CD14-positive monocyte (primary cell): ENCODE data around the gene SLC25A21. TPM values are rescaled to one million over a fixed set of nuclear protein-coding genes. Genes with fewer than 3 reads are reported as not detected.

Source experiments
- DNase-seq, 3 donors: peaks; one replicate each; pipeline ENCODE4 v3.0.0-alpha.2; 2011 to 2022
- H2AFZ ChIP-seq: 2 replicates; pipeline ENCODE4 v1.6.0; 2012; ENCODE audit warnings: mild to moderate bottlenecking, low read depth, low read length, inconsistent platforms; ENCODE audit not compliant: insufficient read depth, poor library complexity, severe bottlenecking
- H3K27ac ChIP-seq, 2 donors: 1 replicate in 1 of 2; 2 replicates in 1 of 2; pipeline ENCODE4 v1.5.1; 2012 to 2013; ENCODE audit warnings: low read length in 2 of 2, control low read depth in 1 of 2, inconsistent platforms in 1 of 2, low read depth in 1 of 2, mild to moderate bottlenecking in 1 of 2
- H3K27me3 ChIP-seq, 2 donors: one replicate each; pipeline versions ENCODE4 v1.6.0 to v1.6.1; 2011 to 2013; ENCODE audit warnings: low read length in 2 of 2; ENCODE audit not compliant: control insufficient read depth in 2 of 2, insufficient read depth in 2 of 2
- H3K36me3 ChIP-seq, 2 donors: replicated peaks in 1 of 2; 1 replicate in 1 of 2; 2 replicates in 1 of 2; pipeline versions ENCODE4 v1.5.1 to v1.6.1; 2012 to 2013; ENCODE audit warnings: low read length in 2 of 2, control low read depth in 1 of 2, inconsistent platforms in 1 of 2, mild to moderate bottlenecking in 1 of 2; ENCODE audit not compliant: insufficient read depth in 2 of 2, control insufficient read depth in 1 of 2
- H3K4me1 ChIP-seq, 2 donors: 1 replicate in 1 of 2; 2 replicates in 1 of 2; pipeline versions ENCODE4 v1.5.1 to v1.6.1; 2012 to 2013; ENCODE audit warnings: low read length in 2 of 2, control low read depth in 1 of 2, inconsistent platforms in 1 of 2, mild to moderate bottlenecking in 1 of 2, moderate library complexity in 1 of 2; ENCODE audit not compliant: insufficient read depth in 2 of 2, control insufficient read depth in 1 of 2
- H3K4me2 ChIP-seq: replicated peaks from 2 replicates; pipeline ENCODE3; 2012; ENCODE audit warnings: low read length, moderate library complexity, mild to moderate bottlenecking; ENCODE audit not compliant: poor library complexity, severe bottlenecking; ENCODE audit errors: extremely low read depth
- H3K4me3 ChIP-seq, 3 experiments: fragments of 200-600 bp in 1 of 3; sonication (generic) in 1 of 3; replicated peaks in 1 of 3; 1 replicate in 2 of 3; 2 replicates in 1 of 3; pipeline ENCODE4 v1.5.1; 2011 to 2013; ENCODE audit warnings: low read length in 3 of 3, mild to moderate bottlenecking in 3 of 3, control low read depth in 2 of 3, low read depth in 2 of 3, inconsistent platforms in 1 of 3, moderate library complexity in 1 of 3
- H3K79me2 ChIP-seq: 2 replicates; pipeline ENCODE4 v1.6.0; 2012; ENCODE audit warnings: mild to moderate bottlenecking, control low read depth, inconsistent platforms, low read length, moderate library complexity; ENCODE audit not compliant: insufficient read depth
- H3K9ac ChIP-seq: 2 replicates; pipeline ENCODE4 v1.6.0; 2017; ENCODE audit warnings: low read length, mild to moderate bottlenecking; ENCODE audit not compliant: insufficient read depth, poor library complexity, severe bottlenecking
- H3K9me3 ChIP-seq, 2 donors: replicated peaks in 1 of 2; 1 replicate in 1 of 2; 2 replicates in 1 of 2; pipeline versions ENCODE4 v1.5.1 to v1.6.1; 2012 to 2013; ENCODE audit warnings: low read length in 2 of 2, control low read depth in 1 of 2; ENCODE audit not compliant: control insufficient read depth in 1 of 2, insufficient read depth in 1 of 2
- H4K20me1 ChIP-seq: 2 replicates; pipeline ENCODE4 v1.6.0; 2012; ENCODE audit warnings: mild to moderate bottlenecking, low read length, control low read depth, moderate library complexity; ENCODE audit not compliant: insufficient read depth
- H3K27ac Mint-ChIP-seq, 7 donors: one replicate each; pipeline ENCODE4 v1.8.0; 2020; ENCODE audit warnings: mild to moderate bottlenecking in 7 of 7, mixed read lengths in 7 of 7, moderate library complexity in 6 of 7, inconsistent platforms in 2 of 7
- H3K27me3 Mint-ChIP-seq, 3 donors: one replicate each; pipeline ENCODE4 v1.8.0; 2021 to 2022; ENCODE audit warnings: low read depth in 3 of 3, mild to moderate bottlenecking in 3 of 3, mixed read lengths in 3 of 3, moderate library complexity in 3 of 3, inconsistent platforms in 1 of 3
- H3K36me3 Mint-ChIP-seq, 2 donors: one replicate each; pipeline ENCODE4 v1.8.0; 2020; ENCODE audit warnings: mixed read lengths in 2 of 2, inconsistent platforms in 1 of 2, mild to moderate bottlenecking in 1 of 2
- H3K4me1 Mint-ChIP-seq: one replicate; pipeline ENCODE4 v1.8.0; 2020; ENCODE audit warnings: mild to moderate bottlenecking, mixed read lengths
- H3K4me3 Mint-ChIP-seq, 2 donors: one replicate each; pipeline ENCODE4 v1.8.0; 2020; ENCODE audit warnings: mild to moderate bottlenecking in 2 of 2, mixed read lengths in 2 of 2, moderate library complexity in 1 of 2
- H3K9me3 Mint-ChIP-seq, 7 donors: one replicate each; pipeline ENCODE4 v1.8.0; 2020 to 2022; ENCODE audit warnings: mixed read lengths in 7 of 7, mild to moderate bottlenecking in 6 of 7, moderate library complexity in 6 of 7, inconsistent platforms in 2 of 7
- CTCF ChIP-seq: fragments of 200-600 bp; IDR thresholded peaks from one replicate; pipeline ENCODE4 v1.8.0; 2022; ENCODE audit warnings: antibody characterized with exemption, mild to moderate bottlenecking
- WGBS: methylation state at CpG from one replicate; pipeline ENCODE4 v1.1.5; 2013; ENCODE audit warnings: missing lambda C conversion rate; ENCODE audit not compliant: insufficient coverage; 5-methylcytosine and 5-hydroxymethylcytosine counted together
- intact Hi-C, 2 donors: fragments of 100-400 bp; cut with micrococcal nuclease; formaldehyde crosslinking; loops; one replicate each; pipeline versions ENCODE4 v1.15.0 to v1.15.1; 2023
- polyA plus RNA-seq, 3 donors: library from polyadenylated mRNA; depleted of rRNA in 1 of 3; unstranded in 2 of 3; stranded (reverse) in 1 of 3; fragments of 300-500 nt in 2 of 3; fragments of >200 nt in 1 of 3; fragmentation: Illumina TruSeq in 2 of 3; gene quantifications; 1 replicate in 2 of 3; 2 replicates in 1 of 3; pipeline ENCODE4 v1.2.3, GENCODE V29; 2012 to 2021

SLC25A21 gene
- polyA plus RNA-seq, 3 donors = not detected

GRCh38 chr14:36751106-36751505, 421.3 kb downstream of the SLC25A21 start:
- no peak overlapping the region for H3K4me3 ChIP-seq
- peaks cover 0 to 7% (median 5%) of the 10 kb centered on the region in 7 donors for H3K9me3 Mint-ChIP-seq
- intact Hi-C loops = no loop called here
- H3K27ac Mint-ChIP-seq = no peak overlapping the region
- no peaks in the 10 kb centered on the region for H3K4me1 Mint-ChIP-seq
- H3K9ac ChIP-seq = no peak overlapping the region
- no peak for TF ChIP-seq CTCF
- H3K36me3 Mint-ChIP-seq = no peaks in the 10 kb centered on the region
- H3K9me3 ChIP-seq = peaks cover 0 to 9% of the 10 kb centered on the region in 2 donors
- no peaks in the 10 kb centered on the region for H3K79me2 ChIP-seq
- no peak for DNase-seq
- no peaks in the 10 kb centered on the region for H3K36me3 ChIP-seq
- no peak overlapping the region for H3K4me2 ChIP-seq
- no peak overlapping the region for H2AFZ ChIP-seq
- no peaks in the 10 kb centered on the region for H3K27me3 ChIP-seq
- no peak overlapping the region for H3K4me3 Mint-ChIP-seq
- H4K20me1 ChIP-seq = no peaks in the 10 kb centered on the region
- H3K27ac ChIP-seq = no peak overlapping the region
- no peaks in the 10 kb centered on the region for H3K4me1 ChIP-seq
- H3K27me3 Mint-ChIP-seq = peaks cover 0 to 1% (median 1%) of the 10 kb centered on the region in 3 donors

- Histone ChIP-seq H3K4me2 (no peak overlapping the region), H4K20me1 (no peaks in the 10 kb centered on the region), H3K4me3 (no peak overlapping the region), H3K9ac (no peak overlapping the region), H3K79me2 (no peaks in the 10 kb centered on the region), H3K27ac (no peak overlapping the region), H3K4me1 (no peaks in the 10 kb centered on the region), H2AFZ (no peak overlapping the region), H3K27me3 (no peaks in the 10 kb centered on the region), H3K36me3 (no peaks in the 10 kb centered on the region), H3K9me3 (peaks cover 0 to 9% of the 10 kb centered on the region in 2 donors)
- H3K36me3 Mint-ChIP-seq = no peaks in the 10 kb centered on the region
- intact Hi-C loops = no loop called here
- no peak for TF ChIP-seq CTCF
- peaks cover 0 to 6% (median 5%) of the 10 kb centered on the region in 7 donors for H3K9me3 Mint-ChIP-seq
- H3K4me3 Mint-ChIP-seq = no peak overlapping the region
- H3K27me3 Mint-ChIP-seq = peaks cover 0 to 1% (median 0%) of the 10 kb centered on the region in 3 donors
- no CpG with 5 or more reads among the region's 1 CpG for WGBS
- no peak for DNase-seq
- H3K4me1 Mint-ChIP-seq = no peaks in the 10 kb centered on the region
- no peak overlapping the region for H3K27ac Mint-ChIP-seq
Measured at GRCh38 chr14:36750244-36750643, 422.2 kb downstream of the SLC25A21 start.
